Medulla oblongata (tissue), 1 donor: Measurements from ENCODE around the gene TM2D1.

Experiments used
- DNase-seq: peaks from one replicate; pipeline ENCODE4 v3.0.0-alpha.2; 2015; ENCODE audit errors: extremely low spot score

Gene TM2D1

DNA sequence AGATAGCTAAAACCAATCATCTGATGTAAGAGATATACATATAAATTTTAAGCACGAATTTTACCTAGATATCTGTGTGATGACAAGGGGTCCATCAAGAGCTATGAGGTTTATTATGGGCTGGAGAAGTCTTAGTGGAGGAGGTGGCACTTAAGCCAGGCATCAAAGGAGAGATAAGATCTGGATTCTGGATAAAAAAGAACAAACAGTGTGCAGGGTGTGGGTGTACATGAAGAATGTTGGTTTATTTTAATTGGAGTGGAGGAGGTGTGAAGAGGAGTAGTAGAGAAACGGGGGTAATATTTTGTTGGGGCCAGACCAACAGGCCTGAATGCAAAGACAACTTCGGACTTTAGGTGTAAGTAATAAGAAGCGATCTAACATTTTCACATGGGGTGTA lies 80.6 kb downstream of the TM2D1 start:
- no peak for DNase-seq

DNA sequence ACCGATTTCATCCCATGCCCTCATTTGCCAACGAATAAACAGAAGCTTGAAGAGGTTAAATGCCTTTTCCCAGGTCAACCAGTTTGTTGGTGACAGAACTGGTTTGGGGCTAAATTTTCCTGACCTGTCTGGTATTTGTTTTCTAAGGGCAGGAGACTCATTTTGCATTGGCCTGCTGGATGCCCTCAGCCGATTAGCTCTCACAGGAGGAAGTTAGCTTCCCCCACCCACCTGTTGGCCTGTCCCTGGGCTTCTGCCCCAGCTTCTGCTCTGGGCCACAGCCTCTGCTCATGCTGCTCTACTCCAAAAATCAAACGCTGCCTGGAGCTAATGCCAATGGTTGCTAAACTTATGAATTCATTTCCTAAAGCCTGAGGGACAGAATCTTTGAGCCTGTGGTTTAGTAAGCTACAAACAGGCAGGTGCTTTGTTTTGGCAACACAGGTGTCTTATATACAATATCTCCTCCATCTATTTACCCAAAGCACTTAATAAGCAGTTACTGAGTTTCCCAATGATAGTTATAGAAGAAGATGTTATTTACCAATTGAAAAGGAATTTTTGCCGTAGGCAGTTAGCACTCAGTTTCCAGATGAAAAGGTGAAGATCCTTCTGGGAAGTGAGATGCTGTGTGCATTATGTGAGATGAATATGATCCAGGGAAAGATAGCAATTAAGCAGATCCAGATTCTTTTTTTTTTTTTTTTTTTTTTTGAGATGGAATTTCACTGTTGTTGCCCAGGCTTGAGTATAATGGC lies 82.3 kb downstream of the TM2D1 start:
- no peak for DNase-seq

DNA sequence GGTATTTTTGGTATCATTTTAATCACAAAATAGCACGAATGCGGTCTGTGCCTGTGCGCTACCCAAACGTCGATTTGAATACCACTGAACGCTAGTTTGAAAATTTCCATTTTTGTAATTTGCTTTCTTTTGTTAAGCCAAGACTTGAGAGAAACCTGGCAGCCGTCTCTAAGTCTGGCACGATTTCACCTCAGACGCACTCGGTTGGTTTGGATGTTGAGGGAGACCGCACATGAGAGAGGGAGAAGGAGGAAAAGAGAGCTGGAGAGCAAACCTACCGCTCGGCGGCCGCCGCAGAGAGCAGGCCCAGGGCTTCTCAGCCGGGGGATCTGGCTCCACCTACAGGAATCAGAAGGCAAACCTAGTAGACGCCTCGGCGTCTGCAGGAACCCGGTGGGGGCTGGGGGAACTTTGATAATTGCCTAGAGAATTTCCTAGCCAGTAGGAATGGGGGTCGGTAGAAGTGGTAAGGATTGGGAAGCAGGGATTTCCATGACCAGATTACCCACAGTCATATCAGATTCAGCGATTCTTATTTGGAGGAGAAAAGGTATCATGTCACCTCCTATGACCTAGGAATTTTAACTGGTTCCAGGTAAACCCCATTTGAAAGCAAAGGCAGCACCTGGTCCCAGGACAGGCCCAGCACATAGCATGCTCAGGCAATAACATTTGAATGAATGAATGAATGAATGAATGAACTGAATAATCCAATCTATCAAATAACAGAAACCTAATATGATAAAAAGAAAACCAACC lies 83.2 kb downstream of the TM2D1 start:
- DNase-seq = peak; percentile 74

DNA sequence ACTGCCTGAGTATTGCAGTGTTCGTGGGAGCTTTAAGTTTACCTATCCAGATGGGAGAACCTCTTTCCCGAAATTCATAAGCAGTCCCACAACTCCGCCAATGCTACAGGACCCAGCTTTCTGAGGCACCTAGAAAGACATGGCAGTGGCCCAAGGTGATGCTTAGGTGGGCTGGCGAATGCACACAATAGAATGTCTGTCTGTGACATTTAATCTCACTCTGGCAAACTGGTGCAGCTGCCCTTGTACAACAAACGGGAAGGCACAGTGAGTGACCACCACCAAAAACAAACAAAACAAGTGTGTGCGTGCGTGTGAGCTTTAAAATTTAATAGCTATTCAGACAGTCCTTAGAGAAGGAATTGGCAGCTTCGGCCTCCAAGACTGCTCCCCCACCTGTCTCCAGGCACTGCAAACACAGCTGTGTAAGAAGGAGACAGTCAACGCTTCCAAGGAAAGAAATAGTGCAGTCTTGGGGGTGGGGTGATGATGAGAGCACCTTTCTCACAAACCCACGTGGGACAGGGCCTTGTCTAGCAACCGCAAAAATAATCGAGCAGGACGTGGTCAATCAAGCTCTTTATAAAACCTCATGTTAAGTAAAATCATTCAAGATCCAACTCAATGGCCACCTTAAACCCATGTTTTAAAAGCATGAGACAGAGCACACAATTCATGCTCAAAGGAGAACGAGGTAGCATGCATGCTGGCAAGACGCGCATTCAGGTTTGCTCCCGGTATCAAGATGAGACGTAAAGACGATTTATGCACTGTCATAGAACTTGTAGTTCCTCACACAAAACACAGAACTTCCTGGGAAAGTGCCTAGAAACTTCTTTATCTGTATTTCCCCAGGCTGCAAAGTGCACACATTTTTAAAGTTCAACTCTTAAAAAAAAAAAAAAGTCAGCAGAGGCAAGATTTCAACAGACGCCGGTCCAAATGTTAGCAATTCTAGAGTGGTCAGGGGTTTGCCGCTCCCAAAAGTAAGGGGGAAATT lies 84.1 kb downstream of the TM2D1 start:
- DNase-seq = peak; percentile 51

DNA sequence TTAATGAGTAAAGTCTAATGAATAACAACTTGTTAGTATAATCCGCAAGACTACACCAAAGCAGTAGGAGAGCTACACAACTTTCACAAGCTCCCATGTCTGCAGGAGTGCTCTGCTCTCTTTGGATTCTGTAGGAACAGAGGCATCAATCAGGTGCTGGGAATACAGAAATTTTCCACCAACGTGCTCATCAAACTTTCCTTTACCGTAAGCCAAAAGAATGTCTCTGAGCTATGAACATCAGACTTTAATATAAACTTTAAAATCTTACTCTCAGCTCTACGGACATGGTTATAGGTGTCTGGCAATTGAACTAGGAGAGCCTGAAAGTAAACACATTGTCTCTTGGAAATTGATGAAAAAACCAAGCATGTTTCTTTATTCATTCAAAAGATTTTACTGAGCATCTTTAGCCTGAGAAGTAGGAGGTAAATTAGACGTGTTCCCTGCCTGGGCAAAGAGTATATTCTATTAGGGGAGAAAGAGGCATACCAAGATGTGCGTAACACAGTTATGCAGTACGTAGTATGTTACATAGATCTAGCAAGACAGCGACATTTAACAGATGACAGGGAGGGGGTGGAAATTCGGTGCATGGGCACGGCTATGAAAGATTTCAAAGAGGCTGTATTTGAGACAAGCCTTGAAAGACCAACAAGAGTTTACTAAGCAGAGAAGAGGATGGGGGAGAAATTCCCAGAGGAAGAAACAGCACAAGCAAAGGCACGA lies 85.2 kb downstream of the TM2D1 start:
- no peak for DNase-seq

DNA sequence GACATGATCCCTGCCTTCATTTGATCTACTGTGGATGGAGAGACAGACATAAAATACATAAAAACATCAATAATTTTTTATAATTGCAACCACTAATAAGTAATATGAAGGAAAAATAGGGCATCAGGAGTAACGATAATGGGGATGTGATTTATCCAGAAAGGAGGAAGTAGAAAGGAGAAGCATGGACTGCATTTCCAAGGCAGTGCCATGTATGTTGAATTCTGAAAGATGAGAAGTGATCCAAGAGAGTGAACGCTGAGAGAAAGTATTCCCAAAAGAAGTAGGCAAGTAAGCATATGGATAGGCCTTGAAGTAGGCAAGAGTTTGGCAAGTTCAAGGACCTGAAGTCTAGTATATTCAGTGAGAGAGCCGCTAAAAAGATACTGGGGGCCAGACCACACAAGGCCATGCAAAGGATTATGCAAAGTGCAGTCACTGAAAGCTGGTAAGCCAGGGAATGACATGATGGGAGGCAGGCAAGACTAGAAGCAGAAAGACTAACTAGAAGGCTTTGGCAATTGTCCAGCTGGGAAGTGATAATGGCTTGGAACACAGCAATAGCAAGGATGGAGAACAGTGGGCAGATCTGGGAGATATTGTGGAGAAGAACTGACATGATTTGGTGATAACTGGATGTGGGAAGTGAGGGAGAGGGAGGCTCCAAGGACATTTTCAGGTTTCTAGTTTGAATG lies 85.9 kb downstream of the TM2D1 start:
- no peak for DNase-seq

DNA sequence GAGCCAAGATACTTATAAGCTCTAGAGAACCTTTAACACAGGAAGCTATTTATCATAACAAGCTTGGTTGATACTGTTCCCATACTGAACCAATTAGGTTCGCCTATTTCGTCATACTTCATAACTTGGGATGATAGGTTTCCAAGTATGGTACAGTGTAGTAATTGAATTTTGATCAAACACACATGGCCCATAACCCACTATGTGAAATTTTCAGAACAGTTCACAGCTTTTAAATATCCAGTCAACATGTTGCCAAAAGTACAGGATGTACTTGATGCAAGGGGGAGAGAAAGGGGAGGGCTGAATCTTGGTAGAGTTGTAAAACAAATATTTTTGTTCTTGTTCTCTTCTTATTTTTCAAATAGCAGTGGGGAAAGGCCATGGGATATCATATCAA lies 86.6 kb downstream of the TM2D1 start:
- no peak for DNase-seq

DNA sequence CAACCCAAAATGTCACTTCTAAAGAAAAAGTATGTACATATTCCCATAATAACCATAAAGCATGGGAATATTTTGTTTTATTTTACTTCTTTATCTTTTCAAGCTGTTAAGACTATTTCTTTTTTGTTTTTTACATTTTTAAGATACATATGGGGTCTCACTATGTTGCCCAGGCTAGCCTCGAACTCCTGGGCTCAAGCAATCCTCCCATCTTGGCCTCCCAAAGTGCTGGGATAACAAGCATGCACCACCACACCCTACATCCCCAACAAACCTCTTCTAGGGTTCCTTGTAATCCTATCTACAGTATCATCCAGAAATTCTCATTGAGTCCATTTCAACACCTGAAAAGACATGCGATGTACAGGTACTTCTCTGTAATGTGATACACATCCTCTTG lies 87.5 kb downstream of the TM2D1 start:
- DNase-seq = no peak

DNA sequence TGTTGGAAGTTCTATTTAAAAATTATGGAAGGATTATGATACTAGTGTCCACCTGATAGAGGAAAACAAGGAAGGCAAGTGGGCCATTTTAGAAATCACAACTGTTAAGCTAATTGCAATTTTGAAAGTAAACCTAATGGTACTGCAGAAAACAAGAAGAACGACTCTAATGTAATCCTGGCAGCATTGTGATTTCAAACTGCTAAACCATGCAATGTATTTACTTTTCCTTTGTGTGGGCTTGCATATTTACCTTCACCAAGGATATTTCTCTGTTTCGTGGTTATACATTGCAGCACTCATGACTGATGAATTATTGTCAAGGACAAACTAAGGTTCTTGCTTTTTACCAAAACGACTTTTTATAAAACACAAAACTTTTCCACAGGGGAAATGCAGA lies 88.1 kb downstream of the TM2D1 start:
- no peak for DNase-seq

DNA sequence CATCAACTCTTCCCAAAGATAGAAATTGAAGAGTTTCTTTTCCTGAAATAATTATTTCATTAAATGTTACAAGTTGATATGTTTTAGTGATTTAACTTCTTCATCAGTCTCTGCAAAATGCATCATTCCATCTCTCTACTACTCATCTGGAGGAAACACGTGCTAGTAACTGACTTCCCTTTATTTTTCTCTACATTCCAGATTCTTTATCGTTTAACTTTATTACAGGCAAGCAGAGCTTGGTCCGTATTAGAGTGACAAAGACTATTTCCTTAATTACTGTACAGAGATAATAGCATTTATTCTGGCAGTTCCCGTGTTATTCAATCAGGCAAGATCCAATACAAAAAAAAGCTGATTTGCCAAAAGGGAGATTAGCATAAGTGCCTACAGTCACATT lies 88.6 kb downstream of the TM2D1 start:
- DNase-seq = no peak

DNA sequence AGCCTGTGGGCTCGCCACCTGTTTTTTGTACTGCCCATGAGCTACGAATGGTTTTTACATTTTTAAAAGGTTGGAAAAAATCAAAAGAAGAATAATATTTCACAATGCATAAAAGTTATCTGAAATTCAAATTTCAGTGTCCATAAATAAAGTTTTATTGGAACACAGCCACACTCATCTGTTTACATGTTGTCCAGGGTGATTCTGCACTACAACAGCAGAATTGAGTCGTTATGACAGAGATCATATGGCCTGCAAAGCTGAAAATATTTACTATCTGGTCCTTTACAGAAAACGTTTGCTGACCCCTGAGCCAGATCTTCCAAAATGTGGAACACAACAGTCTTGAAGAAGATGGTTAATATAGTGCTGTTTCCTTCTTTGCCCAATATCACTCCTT lies 89.4 kb downstream of the TM2D1 start:
- no peak for DNase-seq

DNA sequence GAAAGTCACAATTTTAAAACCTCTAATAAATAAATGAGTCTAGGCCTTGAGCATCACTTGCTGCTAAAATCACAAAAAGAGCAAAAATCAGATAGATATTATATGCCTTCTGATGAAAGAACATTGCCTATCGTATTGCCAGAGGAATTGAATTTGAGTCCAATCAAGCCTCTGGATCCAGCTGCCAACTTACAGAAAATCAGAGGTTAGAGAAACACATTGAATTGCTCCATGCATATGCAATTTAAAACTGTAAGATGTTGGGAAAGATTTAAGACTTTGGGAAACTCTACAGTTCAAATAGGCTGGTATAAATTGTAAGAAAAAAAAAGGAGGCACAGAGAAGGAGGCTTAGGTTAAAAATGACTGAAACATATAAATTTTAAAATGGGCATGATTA lies 93.5 kb downstream of the TM2D1 start:
- DNase-seq = no peak
